Astrocyte (in vitro differentiated cells and primary cell): ENCODE results near the gene PEAK3. TPM values are rescaled to one million over a fixed set of nuclear protein-coding genes. Genes with fewer than 3 reads are reported as not detected.

Source experiments
- DNase-seq: peaks from one replicate; pipeline ENCODE4 v3.0.0-alpha.2; 2010; ENCODE audit warnings: low read depth
- FAIRE-seq: peaks from 2 replicates; lab custom pipeline; 2011; peaks lifted over from hg19 to GRCh38; lab: Jason Lieb, UNC
- H2AFZ ChIP-seq: 2 replicates; pipeline ENCODE4 v1.6.0; 2012; ENCODE audit warnings: low read depth, low read length, inconsistent platforms
- H3K27ac ChIP-seq: 2 replicates; pipeline ENCODE4 v1.5.1; 2011; ENCODE audit warnings: low read depth, low read length, inconsistent platforms
- H3K27me3 ChIP-seq: 2 replicates; pipeline ENCODE4 v1.6.0; 2011; ENCODE audit warnings: low read length, inconsistent platforms; ENCODE audit not compliant: insufficient read depth
- H3K36me3 ChIP-seq: 2 replicates; pipeline ENCODE4 v1.5.1; 2011; ENCODE audit warnings: low read length, inconsistent platforms; ENCODE audit not compliant: insufficient read depth
- H3K4me1 ChIP-seq: 2 replicates; pipeline ENCODE4 v1.5.1; 2011; ENCODE audit warnings: low read length, inconsistent platforms; ENCODE audit not compliant: insufficient read depth
- H3K4me2 ChIP-seq: 2 replicates; pipeline ENCODE4 v1.6.0; 2012; ENCODE audit warnings: low read length, inconsistent platforms
- H3K4me3 ChIP-seq: 2 replicates; pipeline ENCODE4 v1.5.1; 2011; ENCODE audit warnings: low read depth, mild to moderate bottlenecking, low read length, inconsistent platforms; ENCODE audit not compliant: insufficient read depth
- H3K79me2 ChIP-seq: 2 replicates; pipeline ENCODE4 v1.6.0; 2012; ENCODE audit warnings: mild to moderate bottlenecking, low read length, inconsistent platforms; ENCODE audit not compliant: insufficient read depth
- H3K9ac ChIP-seq: 2 replicates; pipeline ENCODE4 v1.6.0; 2012; ENCODE audit warnings: mild to moderate bottlenecking, low read length, inconsistent platforms
- H3K9me3 ChIP-seq: 2 replicates; pipeline ENCODE4 v1.5.1; 2012; ENCODE audit warnings: low read depth, mild to moderate bottlenecking, low read length, inconsistent platforms; ENCODE audit not compliant: insufficient read depth
- H4K20me1 ChIP-seq: 2 replicates; pipeline ENCODE4 v1.6.0; 2012; ENCODE audit warnings: low read length, inconsistent platforms; ENCODE audit not compliant: insufficient read depth
- H3K27ac Mint-ChIP-seq: one replicate; pipeline ENCODE4 v1.8.0; 2021; ENCODE audit warnings: mild to moderate bottlenecking, mixed read lengths; ENCODE audit not compliant: unreplicated experiment
- H3K27me3 Mint-ChIP-seq: one replicate; pipeline ENCODE4 v1.8.0; 2021; ENCODE audit warnings: low read depth, mixed read lengths; ENCODE audit not compliant: unreplicated experiment
- H3K36me3 Mint-ChIP-seq: one replicate; pipeline ENCODE4 v1.8.0; 2021; ENCODE audit warnings: low read depth, mixed read lengths; ENCODE audit not compliant: unreplicated experiment
- H3K4me1 Mint-ChIP-seq: one replicate; pipeline ENCODE4 v1.8.0; 2021; ENCODE audit warnings: low read depth, mixed read lengths; ENCODE audit not compliant: unreplicated experiment
- H3K4me3 Mint-ChIP-seq: one replicate; pipeline ENCODE4 v1.8.0; 2021; ENCODE audit warnings: mild to moderate bottlenecking, moderate library complexity, mixed read lengths; ENCODE audit not compliant: unreplicated experiment
- H3K9me3 Mint-ChIP-seq: one replicate; pipeline ENCODE4 v1.8.0; 2021; ENCODE audit warnings: mild to moderate bottlenecking, mixed read lengths; ENCODE audit not compliant: unreplicated experiment
- CTCF ChIP-seq: IDR thresholded peaks from 2 replicates; pipeline ENCODE4 v1.5.1; 2011; ENCODE audit warnings: low read depth, mild to moderate bottlenecking, inconsistent platforms, low read length, moderate library complexity; ENCODE audit not compliant: insufficient read depth
- EZH2 ChIP-seq: IDR thresholded peaks from 2 replicates; pipeline ENCODE4 v1.6.1; 2012; ENCODE audit warnings: mild to moderate bottlenecking, low read length, inconsistent platforms; ENCODE audit not compliant: insufficient read depth
- total RNA-seq: library from RNA; stranded (reverse); gene quantifications from 2 replicates; pipeline ENCODE4 v1.2.1, GENCODE V29; 2021

Gene PEAK3
- total RNA-seq, 1 donor from 2014 or later: 0.18 TPM

- no peak overlapping the region for H3K4me3 Mint-ChIP-seq
- H2AFZ ChIP-seq: no peak overlapping the region
- no peaks in the 10 kb centered on the region for H3K9me3 Mint-ChIP-seq
- peaks cover 19% of the 10 kb centered on the region for H3K36me3 ChIP-seq
- H3K9me3 ChIP-seq: no peaks in the 10 kb centered on the region
- DNase-seq (no peak), FAIRE-seq (no peak)
- no peaks in the 10 kb centered on the region for H3K27me3 Mint-ChIP-seq
- TF ChIP-seq CTCF (no peak), EZH2 (no peak)
- no peak overlapping the region for H3K27ac ChIP-seq
- no peak overlapping the region for H3K4me3 ChIP-seq
- H3K4me1 Mint-ChIP-seq: peaks cover 32% of the 10 kb centered on the region
- peaks cover 100% of the 10 kb centered on the region for H4K20me1 ChIP-seq
- H3K79me2 ChIP-seq: peaks cover 78% of the 10 kb centered on the region
- H3K9ac ChIP-seq: no peak overlapping the region
- no peak overlapping the region for H3K27ac Mint-ChIP-seq
- H3K27me3 ChIP-seq: no peaks in the 10 kb centered on the region
- peaks cover 6% of the 10 kb centered on the region for H3K36me3 Mint-ChIP-seq
- H3K4me2 ChIP-seq: no peak overlapping the region
- peaks cover 45% of the 10 kb centered on the region for H3K4me1 ChIP-seq
Measured at GRCh38 chr19:2242816-2243215, 39.2 kb downstream of the PEAK3 start.

- no peak overlapping the region for H3K27ac Mint-ChIP-seq
- H3K9me3 Mint-ChIP-seq: no peaks in the 10 kb centered on the region
- Histone ChIP-seq H3K4me2 (no peak overlapping the region), H3K79me2 (peaks cover 85% of the 10 kb centered on the region), H3K9me3 (no peaks in the 10 kb centered on the region), H3K36me3 (peaks cover 19% of the 10 kb centered on the region), H3K27me3 (no peaks in the 10 kb centered on the region), H3K4me1 (peaks cover 50% of the 10 kb centered on the region), H3K9ac (no peak overlapping the region), H3K27ac (no peak overlapping the region), H4K20me1 (peaks cover 99% of the 10 kb centered on the region), H2AFZ (no peak overlapping the region), H3K4me3 (no peak overlapping the region)
- H3K4me3 Mint-ChIP-seq: no peak overlapping the region
- H3K27me3 Mint-ChIP-seq: no peaks in the 10 kb centered on the region
- TF ChIP-seq EZH2 (no peak), CTCF (no peak)
- peaks cover 8% of the 10 kb centered on the region for H3K36me3 Mint-ChIP-seq
- H3K4me1 Mint-ChIP-seq: peaks cover 36% of the 10 kb centered on the region
- FAIRE-seq: no peak
- no peak for DNase-seq
Measured at GRCh38 chr19:2242092-2242537, 39.9 kb downstream of the PEAK3 start.

- no peaks in the 10 kb centered on the region for H3K9me3 Mint-ChIP-seq
- H3K79me2 ChIP-seq: peaks cover 89% of the 10 kb centered on the region
- H2AFZ ChIP-seq: no peak overlapping the region
- TF ChIP-seq CTCF: no peak
- TF ChIP-seq EZH2: no peak
- H3K4me1 ChIP-seq: peaks cover 47% of the 10 kb centered on the region
- H3K4me3 Mint-ChIP-seq: peak overlapping the region; percentile 81
- DNase-seq (no peak), FAIRE-seq (no peak)
- H3K4me3 ChIP-seq: no peak overlapping the region
- no peak overlapping the region for H3K27ac ChIP-seq
- H3K36me3 ChIP-seq: peaks cover 16% of the 10 kb centered on the region
- peak overlapping the region; percentile 93 for H3K4me2 ChIP-seq
- H3K36me3 Mint-ChIP-seq: peaks cover 8% of the 10 kb centered on the region
- H3K4me1 Mint-ChIP-seq: peaks cover 36% of the 10 kb centered on the region
- peaks cover 89% of the 10 kb centered on the region for H4K20me1 ChIP-seq
- peak overlapping the region; percentile 93 for H3K9ac ChIP-seq
- no peaks in the 10 kb centered on the region for H3K27me3 Mint-ChIP-seq
- H3K27ac Mint-ChIP-seq: peak overlapping the region; percentile 75
- H3K9me3 ChIP-seq: no peaks in the 10 kb centered on the region
- H3K27me3 ChIP-seq: no peaks in the 10 kb centered on the region
Measured at GRCh38 chr19:2240881-2241760, 40.9 kb downstream of the PEAK3 start.
